Mesendoderm (in vitro differentiated cells): Measurements from ENCODE around the gene LRBA.
"Not testable (repeated sequence)": the region's sequence is repeated elsewhere in the genome, so short reads cannot be mapped to it uniquely, and the experiment has no call there.

Experiments used
- DNase-seq: peaks from one replicate; pipeline ENCODE4 v3.0.0; 2013
- H2AK5ac ChIP-seq: 2 replicates; pipeline ENCODE4 v1.6.1; 2013; ENCODE audit warnings: low read length, inconsistent platforms
- H2BK120ac ChIP-seq: 2 replicates; pipeline ENCODE4 v1.6.1; 2013; ENCODE audit warnings: low read depth, mild to moderate bottlenecking, low read length, moderate library complexity, mixed read lengths
- H2BK15ac ChIP-seq: replicated peaks from 2 replicates; pipeline ENCODE4 v1.6.1; 2013; ENCODE audit warnings: low read depth, mild to moderate bottlenecking, moderate library complexity
- H2BK5ac ChIP-seq: 2 replicates; pipeline ENCODE4 v1.6.1; 2013; ENCODE audit warnings: low read length, inconsistent platforms
- H3K18ac ChIP-seq: 2 replicates; pipeline ENCODE4 v1.6.1; 2013; ENCODE audit warnings: mild to moderate bottlenecking, low read length, mixed read lengths
- H3K23ac ChIP-seq: one replicate; pipeline ENCODE4 v1.6.1; 2013; ENCODE audit warnings: low read length
- H3K27ac ChIP-seq: 2 replicates; pipeline ENCODE4 v1.5.1; 2013; ENCODE audit warnings: low read depth, mild to moderate bottlenecking, inconsistent platforms, low read length, moderate library complexity
- H3K27me3 ChIP-seq: 2 replicates; pipeline ENCODE4 v1.6.1; 2013; ENCODE audit warnings: low read length, control low read depth, mild to moderate bottlenecking, inconsistent platforms; ENCODE audit not compliant: insufficient read depth, poor library complexity
- H3K36me3 ChIP-seq: 2 replicates; pipeline ENCODE4 v1.6.1; 2013; ENCODE audit warnings: low read length, inconsistent platforms; ENCODE audit not compliant: control insufficient read depth, insufficient read depth
- H3K4ac ChIP-seq: one replicate; pipeline ENCODE4 v1.6.1; 2013; ENCODE audit warnings: low read depth, mild to moderate bottlenecking, low read length, moderate library complexity
- H3K4me1 ChIP-seq: 2 replicates; pipeline ENCODE4 v1.6.1; 2013; ENCODE audit warnings: low read depth, low read length, inconsistent platforms; ENCODE audit not compliant: control insufficient read depth
- H3K4me2 ChIP-seq: 2 replicates; pipeline ENCODE4 v1.6.1; 2013; ENCODE audit warnings: low read length
- H3K4me3 ChIP-seq: 2 replicates; pipeline ENCODE4 v1.5.1; 2013; ENCODE audit warnings: mild to moderate bottlenecking, low read length
- H3K56ac ChIP-seq: one replicate; pipeline ENCODE4 v1.6.1; 2013; ENCODE audit warnings: low read length
- H3K79me1 ChIP-seq: 2 replicates; pipeline ENCODE4 v1.6.1; 2013; ENCODE audit warnings: low read length, inconsistent platforms
- H3K79me2 ChIP-seq: 2 replicates; pipeline ENCODE4 v1.6.1; 2013; ENCODE audit warnings: mild to moderate bottlenecking, low read length; ENCODE audit not compliant: control insufficient read depth, insufficient read depth
- H3K9ac ChIP-seq: 2 replicates; pipeline ENCODE4 v1.6.1; 2013; ENCODE audit warnings: low read length, inconsistent platforms
- H4K5ac ChIP-seq: one replicate; pipeline ENCODE4 v1.6.1; 2013; ENCODE audit warnings: low read length
- H4K8ac ChIP-seq: one replicate; pipeline ENCODE4 v1.6.1; 2013; ENCODE audit warnings: low read depth, mild to moderate bottlenecking, control low read depth, low read length, moderate library complexity
- WGBS: extraction: QIAGEN DNeasy Blood & Tissue Kit; methylation state at CpG from one replicate; pipeline ENCODE4 v1.1.7; 2013; ENCODE audit warnings: low lambda C conversion rate, missing lambda C conversion rate; ENCODE audit not compliant: insufficient coverage; ENCODE audit errors: extremely low coverage; 5-methylcytosine and 5-hydroxymethylcytosine counted together

Gene LRBA

DNA sequence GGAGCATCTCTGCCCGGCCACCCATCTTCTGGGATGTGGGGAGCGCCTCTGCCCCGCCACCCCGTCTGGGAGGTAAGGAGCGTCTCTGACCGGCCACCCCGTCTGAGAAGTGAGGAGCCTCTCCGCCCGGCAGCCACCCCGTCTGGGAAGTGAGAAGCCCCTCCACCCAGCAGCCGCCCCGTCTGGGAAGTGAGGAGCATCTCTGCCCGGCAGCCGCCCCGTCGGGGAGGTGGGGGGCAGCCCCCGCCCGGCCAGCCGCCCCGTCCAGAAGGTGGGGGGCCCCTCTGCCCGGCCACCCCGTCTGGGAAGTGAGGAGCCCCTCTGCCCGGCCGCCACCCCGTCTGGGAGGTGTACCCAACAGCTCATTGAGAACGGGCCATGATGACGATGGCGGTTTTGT is 61.2 kb downstream of the LRBA start:
- H3K27me3 ChIP-seq, H3K27ac ChIP-seq, H3K4me1 ChIP-seq, H4K5ac ChIP-seq, H3K79me1 ChIP-seq, H2AK5ac ChIP-seq, H2BK5ac ChIP-seq, H3K4me3 ChIP-seq, H3K4me2 ChIP-seq, H3K9ac ChIP-seq, H2BK15ac ChIP-seq, H4K8ac ChIP-seq, DNase-seq, H3K56ac ChIP-seq, H3K36me3 ChIP-seq, H2BK120ac ChIP-seq, H3K18ac ChIP-seq, H3K23ac ChIP-seq, H3K4ac ChIP-seq: not testable (repeated sequence)
- WGBS = no CpG with 5 or more reads among the region's 28 CpGs
- peaks cover 17% of the 10 kb centered on the region for H3K79me2 ChIP-seq

DNA sequence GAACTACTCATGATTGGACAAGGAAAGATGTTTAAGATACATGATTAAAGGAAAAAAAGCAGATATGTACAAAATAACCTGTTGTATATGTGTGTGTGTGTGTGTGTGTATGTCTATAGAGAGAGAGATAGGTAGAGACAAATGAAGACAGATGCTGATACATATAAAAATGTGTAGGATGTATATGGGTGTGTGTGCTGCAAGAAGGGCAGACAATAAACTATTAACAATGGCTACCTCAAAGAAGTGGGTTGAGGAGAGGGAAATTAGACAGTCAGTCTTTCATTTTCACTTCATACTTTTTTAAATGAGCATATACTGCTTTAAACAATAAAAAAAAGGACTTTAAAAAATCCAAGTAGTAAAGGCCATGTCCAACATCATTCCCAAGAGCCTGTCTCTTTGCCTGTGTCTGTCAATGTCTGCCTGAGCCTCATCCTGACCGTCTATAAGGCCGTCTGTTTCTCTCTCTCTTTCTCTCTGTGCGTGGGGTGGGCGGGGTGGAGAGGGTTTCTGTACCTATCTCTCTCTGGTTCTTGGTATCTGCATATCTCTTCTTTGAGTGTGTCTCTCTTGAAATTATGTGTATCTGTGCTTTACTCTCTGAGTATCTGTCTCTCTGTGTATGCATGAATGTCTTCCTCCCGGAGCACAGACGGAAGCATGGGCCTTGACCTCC is 62.8 kb downstream of the LRBA start:
- no CpG with 5 or more reads among the region's 6 CpGs for WGBS
- no peak for DNase-seq

DNA sequence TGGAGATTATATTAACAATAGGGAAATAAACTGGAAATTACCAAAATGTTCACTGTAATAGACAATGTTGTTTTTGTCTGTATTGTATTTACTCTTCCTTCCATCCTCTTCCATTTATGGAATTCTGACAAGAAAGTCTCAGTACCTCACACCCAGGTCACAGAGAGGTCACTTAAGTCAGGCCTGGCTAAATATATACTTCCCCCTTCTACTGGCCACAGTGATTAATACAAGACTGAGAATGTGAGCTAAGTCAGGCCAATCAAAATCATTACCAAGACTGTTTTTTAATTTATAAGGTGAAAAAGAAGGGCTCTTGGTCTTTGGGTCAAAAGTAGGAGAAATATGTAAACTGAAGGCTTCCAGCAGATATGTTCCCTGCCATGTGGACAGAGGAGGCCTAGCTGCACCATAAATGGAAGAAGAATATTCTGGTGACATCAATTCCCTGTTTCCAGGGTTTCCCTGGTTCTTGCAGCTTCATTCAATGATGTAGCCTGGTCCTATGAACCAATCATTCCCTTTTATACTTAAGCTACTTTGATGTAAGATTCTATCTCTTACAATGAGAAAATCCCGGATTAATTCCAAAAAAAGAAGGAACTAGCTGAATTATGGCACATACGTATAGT is 64.3 kb downstream of the LRBA start:
- Histone ChIP-seq H3K4ac (no peak overlapping the region), H3K4me1 (no peaks in the 10 kb centered on the region), H3K18ac (no peak overlapping the region), H3K79me1 (peaks cover 6% of the 10 kb centered on the region), H3K27me3 (no peaks in the 10 kb centered on the region), H3K56ac (no peak overlapping the region), H2AK5ac (no peak overlapping the region), H2BK5ac (no peak overlapping the region), H4K8ac (no peak overlapping the region), H2BK15ac (no peak overlapping the region), H3K9ac (no peak overlapping the region), H4K5ac (no peak overlapping the region), H3K4me2 (no peak overlapping the region), H3K79me2 (peaks cover 8% of the 10 kb centered on the region), H2BK120ac (no peak overlapping the region), H3K23ac (no peak overlapping the region), H3K36me3 (no peaks in the 10 kb centered on the region), H3K27ac (no peak overlapping the region), H3K4me3 (no peak overlapping the region)
- no CpG with 5 or more reads among the region's 2 CpGs for WGBS
- no peak for DNase-seq

More for the DNA sequence above, 62.8 kb downstream of the LRBA start:
- Histone ChIP-seq H2BK120ac (no peak overlapping the region), H3K9ac (no peak overlapping the region), H2BK5ac (no peak overlapping the region), H3K4me1 (no peaks in the 10 kb centered on the region), H3K79me2 (peaks cover 11% of the 10 kb centered on the region), H3K56ac (no peak overlapping the region), H2AK5ac (no peak overlapping the region), H3K27me3 (no peaks in the 10 kb centered on the region), H3K4ac (no peak overlapping the region), H3K4me3 (no peak overlapping the region), H3K4me2 (no peak overlapping the region), H3K27ac (no peak overlapping the region), H3K23ac (no peak overlapping the region), H3K36me3 (no peaks in the 10 kb centered on the region), H4K5ac (no peak overlapping the region), H2BK15ac (no peak overlapping the region), H4K8ac (no peak overlapping the region), H3K79me1 (peaks cover 7% of the 10 kb centered on the region), H3K18ac (no peak overlapping the region)

DNA sequence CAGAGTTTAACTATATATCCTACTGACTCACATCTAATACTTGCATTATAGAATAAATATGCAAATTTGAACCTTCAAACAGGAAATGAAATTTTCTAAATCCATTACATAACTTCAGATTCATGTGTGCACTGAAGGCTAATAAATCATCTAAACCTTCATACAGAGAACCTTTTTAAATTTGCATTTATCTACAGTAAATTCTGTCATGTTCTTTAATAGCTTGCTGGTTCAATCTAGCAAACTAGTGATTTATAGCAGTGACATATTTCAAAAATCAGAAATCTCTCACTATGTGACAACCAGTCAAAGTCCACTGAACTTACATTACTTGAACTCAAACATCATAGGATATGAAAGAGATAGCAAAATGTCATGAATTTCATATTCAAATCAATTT is 65.1 kb downstream of the LRBA start:
- no peak overlapping the region for H2BK5ac ChIP-seq
- H3K36me3 ChIP-seq = no peaks in the 10 kb centered on the region
- H3K4me1 ChIP-seq = no peaks in the 10 kb centered on the region
- H2AK5ac ChIP-seq = no peak overlapping the region
- H4K8ac ChIP-seq = no peak overlapping the region
- H3K4me2 ChIP-seq = no peak overlapping the region
- no peak overlapping the region for H2BK120ac ChIP-seq
- H3K9ac ChIP-seq = no peak overlapping the region
- H3K56ac ChIP-seq = no peak overlapping the region
- H3K4ac ChIP-seq = no peak overlapping the region
- no peak for DNase-seq
- H3K27ac ChIP-seq = no peak overlapping the region
- H3K23ac ChIP-seq = no peak overlapping the region
- H3K18ac ChIP-seq = no peak overlapping the region
- H3K79me2 ChIP-seq = peaks cover 5% of the 10 kb centered on the region
- H4K5ac ChIP-seq = no peak overlapping the region
- H3K27me3 ChIP-seq = no peaks in the 10 kb centered on the region
- H2BK15ac ChIP-seq = no peak overlapping the region
- H3K79me1 ChIP-seq = peaks cover 5% of the 10 kb centered on the region
- no peak overlapping the region for H3K4me3 ChIP-seq

DNA sequence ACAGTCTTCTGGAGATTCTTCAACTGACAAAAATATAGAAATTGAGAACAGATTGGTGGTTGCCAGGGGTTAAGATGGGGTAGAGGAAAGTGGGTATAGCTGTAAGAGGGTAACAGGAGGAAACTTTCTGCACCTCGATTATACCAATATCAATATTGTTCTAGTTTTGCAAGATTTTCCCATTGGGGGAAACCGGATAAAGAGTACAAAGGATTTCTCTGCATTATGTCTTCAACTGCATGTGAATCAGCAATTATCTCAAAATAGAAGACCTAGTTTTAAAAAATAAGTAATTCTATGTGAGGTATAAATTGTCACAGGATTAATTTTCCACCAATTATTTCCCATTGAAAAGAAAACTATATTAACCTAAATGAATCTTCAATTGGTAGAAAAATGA is 65.7 kb downstream of the LRBA start:
- peaks cover 4% of the 10 kb centered on the region for H3K79me2 ChIP-seq
- WGBS = no CpG with 5 or more reads among the region's 2 CpGs
- no peak overlapping the region for H2BK5ac ChIP-seq

DNA sequence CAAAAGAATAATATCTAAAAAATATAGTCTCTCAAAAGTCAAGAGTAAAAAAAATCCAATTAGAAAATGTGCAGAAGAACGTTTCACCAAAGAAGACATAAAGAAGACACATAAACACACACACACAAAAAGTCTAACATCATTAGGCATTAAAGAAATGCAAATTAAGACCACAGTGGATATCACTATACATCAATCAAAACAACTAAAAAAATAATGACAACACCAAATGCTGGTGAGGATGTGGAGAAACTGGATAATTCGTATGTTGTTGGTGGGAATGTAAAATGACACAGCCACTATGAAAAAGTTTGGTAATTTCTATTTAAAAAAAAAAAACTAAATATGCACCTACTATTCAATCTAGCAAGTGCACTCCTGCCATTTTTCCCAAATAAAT is 66.4 kb downstream of the LRBA start:
- no peak overlapping the region for H2BK5ac ChIP-seq
- no peaks in the 10 kb centered on the region for H3K27me3 ChIP-seq
- H3K56ac ChIP-seq = no peak overlapping the region
- no peak overlapping the region for H3K4ac ChIP-seq
- no peak overlapping the region for H3K4me3 ChIP-seq
- H3K27ac ChIP-seq = no peak overlapping the region
- no peaks in the 10 kb centered on the region for H3K36me3 ChIP-seq
- H4K8ac ChIP-seq = no peak overlapping the region
- no peak overlapping the region for H2BK15ac ChIP-seq
- H3K18ac ChIP-seq = no peak overlapping the region
- no CpG with 5 or more reads among the region's 2 CpGs for WGBS
- peaks cover 3% of the 10 kb centered on the region for H3K79me1 ChIP-seq
- H2AK5ac ChIP-seq = no peak overlapping the region
- no peak overlapping the region for H2BK120ac ChIP-seq
- H3K79me2 ChIP-seq = peaks cover 4% of the 10 kb centered on the region
- H3K23ac ChIP-seq = no peak overlapping the region
- H3K4me1 ChIP-seq = no peaks in the 10 kb centered on the region
- no peak overlapping the region for H3K4me2 ChIP-seq
- no peak overlapping the region for H4K5ac ChIP-seq
- H3K9ac ChIP-seq = no peak overlapping the region
- no peak for DNase-seq

More for the DNA sequence above, 65.7 kb downstream of the LRBA start:
- no peaks in the 10 kb centered on the region for H3K4me1 ChIP-seq
- H3K9ac ChIP-seq = no peak overlapping the region
- H3K27me3 ChIP-seq = no peaks in the 10 kb centered on the region
- H3K36me3 ChIP-seq = no peaks in the 10 kb centered on the region
- H2BK15ac ChIP-seq = no peak overlapping the region
- H2AK5ac ChIP-seq = no peak overlapping the region
- no peak overlapping the region for H3K18ac ChIP-seq
- H2BK120ac ChIP-seq = no peak overlapping the region
- no peak overlapping the region for H3K27ac ChIP-seq
- H4K8ac ChIP-seq = no peak overlapping the region
- H3K23ac ChIP-seq = no peak overlapping the region
- no peak overlapping the region for H3K4ac ChIP-seq
- H3K4me3 ChIP-seq = no peak overlapping the region
- peaks cover 3% of the 10 kb centered on the region for H3K79me1 ChIP-seq
- no peak overlapping the region for H3K56ac ChIP-seq
- no peak overlapping the region for H3K4me2 ChIP-seq
- no peak overlapping the region for H4K5ac ChIP-seq
- DNase-seq = no peak
